H9 (cell line): ENCODE results near the gene PCDHGA8. TPM values are rescaled to one million over a fixed set of nuclear protein-coding genes. Genes with fewer than 3 reads are reported as not detected.

Experiments
- DNase-seq: peaks from one replicate; pipeline ENCODE4 v3.0.0-alpha.2; 2017
- H2AFZ ChIP-seq: one replicate; pipeline ENCODE4 v1.6.1; 2013; ENCODE audit warnings: mild to moderate bottlenecking, low read length, control low read depth, moderate library complexity
- H2AK5ac ChIP-seq: 2 replicates; pipeline ENCODE4 v1.6.1; 2013; ENCODE audit warnings: low read length, control low read depth, mixed read lengths; ENCODE audit not compliant: insufficient read length
- H2BK120ac ChIP-seq: one replicate; pipeline ENCODE4 v1.6.1; 2013; ENCODE audit warnings: low read depth, mild to moderate bottlenecking, low read length, control low read depth, inconsistent platforms; ENCODE audit not compliant: poor library complexity, severe bottlenecking
- H2BK12ac ChIP-seq: 2 replicates; pipeline ENCODE4 v1.6.1; 2013; ENCODE audit warnings: low read length, control low read depth, mixed read lengths, low read depth; ENCODE audit not compliant: insufficient read length
- H2BK15ac ChIP-seq: 2 replicates; pipeline ENCODE4 v1.6.1; 2013; ENCODE audit warnings: low read depth, low read length, control low read depth
- H2BK20ac ChIP-seq: one replicate; pipeline ENCODE4 v1.6.1; 2013; ENCODE audit warnings: low read depth, mild to moderate bottlenecking, low read length, control low read depth, inconsistent platforms; ENCODE audit not compliant: poor library complexity, severe bottlenecking
- H2BK5ac ChIP-seq: 2 replicates; pipeline ENCODE4 v1.6.1; 2013; ENCODE audit warnings: low read length, control low read depth, mixed read lengths; ENCODE audit not compliant: insufficient read length
- H3K14ac ChIP-seq: 2 replicates; pipeline ENCODE4 v1.6.1; 2013; ENCODE audit warnings: low read length, control low read depth; ENCODE audit not compliant: insufficient read depth
- H3K18ac ChIP-seq: 2 replicates; pipeline ENCODE4 v1.6.1; 2013; ENCODE audit warnings: low read depth, mild to moderate bottlenecking, mixed read lengths, low read length, control low read depth; ENCODE audit not compliant: insufficient read length
- H3K23ac ChIP-seq: 2 replicates; pipeline ENCODE4 v1.6.1; 2013; ENCODE audit warnings: low read length, control low read depth, mixed read lengths, low read depth; ENCODE audit not compliant: insufficient read length
- H3K23me2 ChIP-seq: 2 replicates; pipeline ENCODE4 v1.6.1; 2013; ENCODE audit warnings: low read depth, mild to moderate bottlenecking, mixed read lengths, low read length, control low read depth; ENCODE audit not compliant: insufficient read length, poor library complexity, severe bottlenecking
- H3K27ac ChIP-seq: 2 replicates; pipeline ENCODE4 v1.5.1; 2013; ENCODE audit warnings: low read length, control low read depth, mixed read lengths, low read depth; ENCODE audit not compliant: insufficient read length
- H3K27me3 ChIP-seq: 2 replicates; pipeline ENCODE4 v1.6.1; 2013; ENCODE audit warnings: low read length, control low read depth, inconsistent platforms; ENCODE audit not compliant: insufficient read depth
- H3K4ac ChIP-seq: 2 replicates; pipeline ENCODE4 v1.6.1; 2013; ENCODE audit warnings: low read depth, mild to moderate bottlenecking, control low read depth, inconsistent platforms, low read length, moderate library complexity
- H3K4me1 ChIP-seq: 2 replicates; pipeline ENCODE4 v1.6.1; 2013; ENCODE audit warnings: low read length, control low read depth, inconsistent platforms; ENCODE audit not compliant: insufficient read depth
- H3K4me2 ChIP-seq: 2 replicates; pipeline ENCODE4 v1.6.1; 2013; ENCODE audit warnings: low read length, control low read depth, mixed read lengths; ENCODE audit not compliant: insufficient read length, insufficient read depth
- H3K56ac ChIP-seq: 2 replicates; pipeline ENCODE4 v1.6.1; 2013; ENCODE audit warnings: low read depth, mild to moderate bottlenecking, mixed read lengths, low read length, control low read depth; ENCODE audit not compliant: insufficient read length
- H3K79me1 ChIP-seq: 2 replicates; pipeline ENCODE4 v1.6.1; 2013; ENCODE audit warnings: low read depth, mild to moderate bottlenecking, moderate library complexity, low read length, control low read depth, inconsistent platforms; ENCODE audit not compliant: insufficient read depth, poor library complexity, severe bottlenecking
- H3K79me2 ChIP-seq: 2 replicates; pipeline ENCODE4 v1.6.1; 2013; ENCODE audit warnings: low read length, control low read depth, inconsistent platforms; ENCODE audit not compliant: insufficient read depth
- H3K9ac ChIP-seq: 2 replicates; pipeline ENCODE4 v1.6.1; 2013; ENCODE audit warnings: low read length, control low read depth, mixed read lengths; ENCODE audit not compliant: insufficient read length; ENCODE audit errors: extremely low read depth
- H3K9me3 ChIP-seq: one replicate; pipeline ENCODE4 v1.6.1; 2013; ENCODE audit warnings: low read depth, low read length, inconsistent platforms; ENCODE audit not compliant: control insufficient read depth
- H3T11ph ChIP-seq: one replicate; pipeline ENCODE4 v1.6.1; 2013; ENCODE audit warnings: mild to moderate bottlenecking, low read length, control low read depth, inconsistent platforms
- H4K20me1 ChIP-seq: one replicate; pipeline ENCODE4 v1.6.1; 2013; ENCODE audit not compliant: control insufficient read depth, insufficient read length, insufficient read depth
- H4K5ac ChIP-seq: 2 replicates; pipeline ENCODE4 v1.6.1; 2013; ENCODE audit warnings: low read depth, mild to moderate bottlenecking, mixed read lengths, low read length, control low read depth; ENCODE audit not compliant: insufficient read length
- H4K8ac ChIP-seq: replicated peaks from 2 replicates; pipeline ENCODE4 v1.6.1; 2013; ENCODE audit warnings: low read length, control low read depth, mixed read lengths, low read depth; ENCODE audit not compliant: insufficient read length
- H4K91ac ChIP-seq: 2 replicates; pipeline ENCODE4 v1.6.1; 2013; ENCODE audit warnings: low read depth, mild to moderate bottlenecking, moderate library complexity, mixed read lengths, low read length, control low read depth; ENCODE audit not compliant: insufficient read length
- H3K27ac Mint-ChIP-seq, 3 experiments: 2 replicates in 2 of 3; 3 replicates in 1 of 3; pipeline ENCODE4 v1.8.0; 2020 to 2021; ENCODE audit warnings: mixed read lengths in 3 of 3, mild to moderate bottlenecking in 1 of 3, moderate library complexity in 1 of 3
- H3K27me3 Mint-ChIP-seq: 2 replicates; pipeline ENCODE4 v1.8.0; 2021; ENCODE audit warnings: low read depth, mild to moderate bottlenecking, moderate library complexity, mixed read lengths
- H3K36me3 Mint-ChIP-seq, 3 experiments: 2 replicates in 2 of 3; 3 replicates in 1 of 3; pipeline ENCODE4 v1.8.0; 2020 to 2021; ENCODE audit warnings: low read depth in 3 of 3, mixed read lengths in 3 of 3; ENCODE audit not compliant: insufficient read depth in 1 of 3
- H3K4me1 Mint-ChIP-seq, 2 experiments: 2 replicates each; pipeline ENCODE4 v1.8.0; 2020; ENCODE audit warnings: mixed read lengths in 2 of 2
- H3K4me3 Mint-ChIP-seq, 2 experiments: 2 replicates in 1 of 2; 3 replicates in 1 of 2; pipeline ENCODE4 v1.8.0; 2020 to 2021; ENCODE audit warnings: mild to moderate bottlenecking in 2 of 2, mixed read lengths in 2 of 2, moderate library complexity in 1 of 2
- H3K9me3 Mint-ChIP-seq, 2 experiments: 2 replicates in 1 of 2; 3 replicates in 1 of 2; pipeline ENCODE4 v1.8.0; 2020; ENCODE audit warnings: mild to moderate bottlenecking in 2 of 2, mixed read lengths in 2 of 2, moderate library complexity in 1 of 2
- WGBS: extraction: QIAGEN DNeasy Blood & Tissue Kit; methylation state at CpG from one replicate; pipeline ENCODE4 v1.1.7; 2013; ENCODE audit warnings: missing lambda C conversion rate, low lambda C conversion rate, mixed read lengths; ENCODE audit not compliant: insufficient read length; ENCODE audit errors: extremely low coverage; 5-methylcytosine and 5-hydroxymethylcytosine counted together
- total RNA-seq: library from RNA; stranded (reverse); gene quantifications from 2 replicates; pipeline ENCODE4 v1.2.1, GENCODE V29; 2021
- TF ChIP-seq, protein P1 (sequence below): fragments of 200-600 bp; sonication (generic); conservative IDR thresholded peaks from 3 replicates; pipeline ENCODE4 v1.8.0; 2021; ENCODE audit warnings: antibody characterized with exemption, mild to moderate bottlenecking

Gene PCDHGA8
- total RNA-seq, 1 experiment from 2014 or later: 0.90 TPM

GRCh38 chr5:141399555-141400258, 7.3 kb downstream of the PCDHGA8 start:
- Mint-ChIP-seq H3K9me3 (peaks cover 47 to 70% of the 10 kb centered on the region in 2 experiments), H3K27me3 (no peaks in the 10 kb centered on the region), H3K4me1 (no peaks in the 10 kb centered on the region), H3K27ac (no peak overlapping the region), H3K36me3 (peaks cover 19 to 44% (median 38%) of the 10 kb centered on the region in 3 experiments), H3K4me3 (no peak overlapping the region)
- Histone ChIP-seq H3K23me2 (no peaks in the 10 kb centered on the region), H3K4me1 (no peaks in the 10 kb centered on the region), H3K14ac (no peak overlapping the region), H3K4ac (no peak overlapping the region), H3K4me2 (no peak overlapping the region), H4K91ac (no peak overlapping the region), H2BK12ac (no peak overlapping the region), H4K8ac (no peak overlapping the region), H2BK5ac (no peak overlapping the region), H2BK20ac (no peak overlapping the region), H3K56ac (no peak overlapping the region), H2AFZ (no peak overlapping the region), H4K5ac (no peak overlapping the region), H3K9me3 (peaks cover 34% of the 10 kb centered on the region), H4K20me1 (no peaks in the 10 kb centered on the region), H3K79me2 (no peaks in the 10 kb centered on the region), H3K18ac (no peak overlapping the region), H3K27me3 (no peaks in the 10 kb centered on the region), H3K27ac (no peak overlapping the region), H3T11ph (no peak overlapping the region), H2AK5ac (no peak overlapping the region), H2BK120ac (no peak overlapping the region), H2BK15ac (no peak overlapping the region), H3K9ac (no peak overlapping the region), H3K23ac (no peak overlapping the region), H3K79me1 (no peaks in the 10 kb centered on the region)
- TF ChIP-seq, protein P1, sequence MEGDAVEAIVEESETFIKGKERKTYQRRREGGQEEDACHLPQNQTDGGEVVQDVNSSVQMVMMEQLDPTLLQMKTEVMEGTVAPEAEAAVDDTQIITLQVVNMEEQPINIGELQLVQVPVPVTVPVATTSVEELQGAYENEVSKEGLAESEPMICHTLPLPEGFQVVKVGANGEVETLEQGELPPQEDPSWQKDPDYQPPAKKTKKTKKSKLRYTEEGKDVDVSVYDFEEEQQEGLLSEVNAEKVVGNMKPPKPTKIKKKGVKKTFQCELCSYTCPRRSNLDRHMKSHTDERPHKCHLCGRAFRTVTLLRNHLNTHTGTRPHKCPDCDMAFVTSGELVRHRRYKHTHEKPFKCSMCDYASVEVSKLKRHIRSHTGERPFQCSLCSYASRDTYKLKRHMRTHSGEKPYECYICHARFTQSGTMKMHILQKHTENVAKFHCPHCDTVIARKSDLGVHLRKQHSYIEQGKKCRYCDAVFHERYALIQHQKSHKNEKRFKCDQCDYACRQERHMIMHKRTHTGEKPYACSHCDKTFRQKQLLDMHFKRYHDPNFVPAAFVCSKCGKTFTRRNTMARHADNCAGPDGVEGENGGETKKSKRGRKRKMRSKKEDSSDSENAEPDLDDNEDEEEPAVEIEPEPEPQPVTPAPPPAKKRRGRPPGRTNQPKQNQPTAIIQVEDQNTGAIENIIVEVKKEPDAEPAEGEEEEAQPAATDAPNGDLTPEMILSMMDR: no peak
- DNase-seq: no peak
- no CpG with 5 or more reads among the region's 61 CpGs for WGBS
